ENCODE results near the gene DNAJB2.
A peak's percentile ranks its signal among the peaks of the same experiment; 100 is the strongest.
"Not testable (repeated sequence)": the region's sequence is repeated elsewhere in the genome, so short reads cannot be mapped to it uniquely, and the experiment has no call there.

DNAJB2 gene

DNA sequence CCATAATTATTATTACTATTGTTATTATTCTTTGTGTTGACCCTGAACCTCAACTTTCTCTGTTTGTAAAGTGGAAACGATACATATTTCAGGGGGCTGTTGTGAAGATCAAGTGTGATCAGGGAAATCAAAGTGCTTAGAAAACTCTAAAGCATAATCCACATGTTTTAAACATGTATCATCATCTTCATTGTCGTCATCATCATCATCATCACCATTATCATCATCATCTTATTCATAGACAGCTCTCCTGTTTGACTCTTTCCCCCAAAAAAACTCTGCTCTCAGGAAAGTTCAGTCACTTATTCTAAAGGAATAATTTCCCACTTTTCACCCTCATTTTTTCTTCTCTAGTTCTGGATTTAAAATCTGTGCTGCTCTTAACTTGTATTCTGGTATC is 25.1 kb downstream of the DNAJB2 start:
- H3K27ac ChIP-seq = no peak overlapping the region
- TF ChIP-seq, protein P1, sequence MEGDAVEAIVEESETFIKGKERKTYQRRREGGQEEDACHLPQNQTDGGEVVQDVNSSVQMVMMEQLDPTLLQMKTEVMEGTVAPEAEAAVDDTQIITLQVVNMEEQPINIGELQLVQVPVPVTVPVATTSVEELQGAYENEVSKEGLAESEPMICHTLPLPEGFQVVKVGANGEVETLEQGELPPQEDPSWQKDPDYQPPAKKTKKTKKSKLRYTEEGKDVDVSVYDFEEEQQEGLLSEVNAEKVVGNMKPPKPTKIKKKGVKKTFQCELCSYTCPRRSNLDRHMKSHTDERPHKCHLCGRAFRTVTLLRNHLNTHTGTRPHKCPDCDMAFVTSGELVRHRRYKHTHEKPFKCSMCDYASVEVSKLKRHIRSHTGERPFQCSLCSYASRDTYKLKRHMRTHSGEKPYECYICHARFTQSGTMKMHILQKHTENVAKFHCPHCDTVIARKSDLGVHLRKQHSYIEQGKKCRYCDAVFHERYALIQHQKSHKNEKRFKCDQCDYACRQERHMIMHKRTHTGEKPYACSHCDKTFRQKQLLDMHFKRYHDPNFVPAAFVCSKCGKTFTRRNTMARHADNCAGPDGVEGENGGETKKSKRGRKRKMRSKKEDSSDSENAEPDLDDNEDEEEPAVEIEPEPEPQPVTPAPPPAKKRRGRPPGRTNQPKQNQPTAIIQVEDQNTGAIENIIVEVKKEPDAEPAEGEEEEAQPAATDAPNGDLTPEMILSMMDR (IDR thresholded peaks at IDR 0.05) = no peak
- TF ChIP-seq ZFX (IDR thresholded peaks at IDR 0.05; ENCODE audit: borderline replicate concordance) = no peak

DNA sequence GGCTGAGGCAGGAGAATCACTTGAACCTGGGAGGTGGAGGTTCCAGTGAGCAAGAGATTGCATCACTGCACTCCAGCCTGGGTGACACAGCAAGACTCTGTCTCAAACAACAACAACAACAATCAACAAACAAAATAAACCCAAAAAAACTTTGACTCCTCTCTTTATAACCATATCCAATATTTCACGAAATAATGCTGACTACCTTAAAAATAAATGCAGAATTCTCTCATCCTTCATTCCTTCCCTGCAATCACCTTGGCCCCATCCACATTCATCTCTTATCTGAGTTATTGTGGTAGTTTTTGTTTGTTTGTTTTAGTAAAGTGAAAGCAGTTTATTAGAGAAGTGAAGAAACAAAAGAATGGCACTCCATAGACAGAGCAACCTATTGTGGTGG is 26.9 kb downstream of the DNAJB2 start:
- H3K27ac ChIP-seq = no peak overlapping the region
- TF ChIP-seq, protein P1 (IDR thresholded peaks at IDR 0.05) = no peak
- TF ChIP-seq ZFX (IDR thresholded peaks at IDR 0.05; ENCODE audit: borderline replicate concordance) = no peak

DNA sequence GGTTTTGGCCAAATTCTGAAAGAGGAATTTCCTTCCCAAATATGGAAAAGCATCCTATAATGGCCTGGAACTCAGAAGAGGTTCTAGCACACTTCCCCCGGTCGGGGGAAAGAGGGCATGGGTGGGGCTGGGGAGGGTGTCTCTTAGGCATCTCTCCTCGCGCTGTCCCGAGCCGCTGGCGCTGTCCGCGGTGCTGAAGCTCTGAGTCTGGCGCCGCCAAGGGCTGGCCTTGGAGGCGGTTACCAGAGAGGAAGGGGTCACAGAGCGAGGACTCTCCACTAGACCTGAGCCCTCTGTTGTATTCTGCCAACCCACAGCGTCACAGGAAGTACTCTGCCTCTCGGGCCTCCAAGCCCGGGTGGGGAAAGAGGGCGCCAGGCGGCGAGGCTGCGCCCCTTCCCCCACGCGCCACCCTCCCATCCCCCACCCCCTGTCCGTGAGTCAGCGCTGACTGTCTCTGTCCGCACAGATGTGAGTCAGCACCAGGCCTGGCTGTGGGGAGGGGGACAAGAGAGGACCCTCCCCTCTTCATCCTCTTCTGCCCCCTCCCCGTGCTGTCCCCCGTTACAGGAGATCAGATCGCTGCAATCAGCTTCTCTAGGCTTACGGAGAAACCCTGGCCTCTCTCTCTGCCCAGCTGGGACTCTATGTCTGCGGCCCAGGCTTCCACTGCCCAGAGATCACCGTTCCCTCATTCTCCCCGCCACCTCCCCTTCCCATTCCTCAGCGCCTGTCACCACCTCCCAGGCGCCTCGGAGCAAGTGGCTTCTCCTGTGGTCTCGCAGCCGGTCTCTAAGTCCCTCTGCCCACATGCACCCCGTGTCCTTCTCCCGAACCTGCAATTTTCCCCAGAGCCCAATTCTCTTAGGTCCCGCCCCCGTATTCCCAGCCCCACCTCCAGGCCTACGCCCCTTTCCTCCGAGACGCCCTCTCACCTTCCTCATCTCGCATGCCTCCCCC is 29.3 kb downstream of the DNAJB2 start:
- no peak overlapping the region for H3K27ac ChIP-seq
- TF ChIP-seq, protein P1 (IDR thresholded peaks at IDR 0.05) = peak; percentile 22
- no peak for TF ChIP-seq ZFX (IDR thresholded peaks at IDR 0.05; ENCODE audit: borderline replicate concordance)

DNA sequence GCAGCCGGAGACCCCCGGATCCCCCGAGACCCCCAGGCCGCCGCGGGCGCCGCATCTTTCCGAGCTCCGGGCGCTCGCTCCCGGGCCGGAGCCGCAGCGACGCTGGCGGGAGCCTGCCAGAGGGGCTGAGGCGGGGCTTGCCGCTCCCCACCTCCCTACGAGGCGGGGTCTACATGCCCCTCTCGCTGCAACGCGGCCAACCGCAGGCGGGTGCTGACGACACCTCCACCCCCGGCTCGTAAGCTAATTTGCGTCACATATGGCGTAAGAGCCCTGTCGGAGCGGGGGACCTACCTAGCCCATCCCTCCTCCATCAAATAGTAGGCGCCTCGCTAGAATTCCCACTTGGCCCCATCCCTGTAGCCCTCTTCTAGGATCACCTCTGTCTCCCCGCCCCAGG is 30.1 kb downstream of the DNAJB2 start, which contains the start of gene PTPRN:
Gene PTPRN, minus strand, starts transcription at position 124 of the 400 bp plus-strand sequence. Its CDS starts 69 bp downstream, at position 55.
- H3K27ac ChIP-seq = no peak within 1 kb of the TSS

DNA sequence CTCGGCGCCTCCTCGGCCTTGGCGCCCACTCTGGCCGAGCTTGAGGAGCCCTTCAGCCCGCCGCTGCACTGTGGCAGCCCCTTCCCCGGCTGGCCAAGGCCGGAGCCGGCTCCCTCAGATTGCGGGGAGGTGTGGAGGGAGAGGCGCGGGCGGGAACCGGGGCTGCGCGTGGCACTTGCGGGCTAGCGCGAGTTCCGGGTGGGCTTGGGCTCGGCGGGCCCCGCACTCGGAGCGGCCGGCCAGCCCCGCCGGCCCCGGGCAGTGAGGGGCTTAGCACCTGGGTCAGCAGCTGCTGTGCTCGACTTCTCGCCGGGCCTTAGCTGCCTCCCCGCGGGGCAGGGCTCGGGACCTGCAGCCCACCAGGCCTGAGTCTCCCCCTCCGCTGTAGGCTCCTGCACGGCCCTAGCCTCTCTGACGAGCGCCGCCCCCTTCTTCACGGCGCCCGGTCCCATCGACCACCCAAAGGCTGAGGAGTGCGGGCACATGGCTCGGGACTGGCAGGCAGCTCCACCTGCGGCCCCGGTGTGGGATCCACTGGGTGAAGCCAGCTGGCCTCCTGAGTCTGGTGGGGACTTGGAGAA is 33.6 kb downstream of the DNAJB2 start:
- H3K27ac ChIP-seq = not testable (repeated sequence)

More for the DNA sequence above, 30.1 kb downstream of the DNAJB2 start, which contains the start of gene PTPRN:
- TF ChIP-seq, protein P1 (IDR thresholded peaks at IDR 0.05) = no peak
- TF ChIP-seq ZFX (IDR thresholded peaks at IDR 0.05; ENCODE audit: borderline replicate concordance) = no peak

DNA sequence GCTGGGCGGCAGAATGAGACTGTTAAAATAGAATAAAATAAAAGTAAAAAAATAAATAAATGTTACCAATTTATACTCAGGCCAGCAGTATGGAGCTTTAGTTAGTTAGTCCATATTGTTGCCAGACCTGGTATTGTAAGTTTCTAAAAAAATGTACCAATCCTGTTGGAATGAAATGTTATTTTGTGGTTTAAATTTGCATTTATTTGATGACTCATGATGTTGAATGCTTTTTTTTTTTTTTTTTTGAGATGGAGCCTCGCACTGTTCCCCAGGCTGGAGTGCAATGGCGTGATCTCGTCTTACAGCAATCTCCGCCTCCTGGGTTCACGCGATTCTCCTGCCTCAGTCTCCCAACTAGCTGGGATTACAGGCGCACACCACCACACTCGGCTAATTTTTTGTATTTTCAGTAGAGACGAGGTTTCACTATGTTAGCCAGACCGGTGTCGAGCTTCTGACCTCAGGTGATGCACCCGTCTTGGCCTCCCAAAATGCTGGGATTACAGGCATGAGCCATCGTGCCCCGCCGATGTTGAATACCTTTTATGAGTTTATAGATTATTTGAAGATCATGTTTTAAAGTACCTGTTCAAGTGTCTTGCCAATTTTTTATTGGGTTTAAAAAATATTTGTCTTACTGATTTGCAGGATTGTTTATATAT is 35.8 kb downstream of the DNAJB2 start:
- no peak overlapping the region for H3K27ac ChIP-seq
- TF ChIP-seq ZFX (IDR thresholded peaks at IDR 0.05; ENCODE audit: borderline replicate concordance) = no peak

DNA sequence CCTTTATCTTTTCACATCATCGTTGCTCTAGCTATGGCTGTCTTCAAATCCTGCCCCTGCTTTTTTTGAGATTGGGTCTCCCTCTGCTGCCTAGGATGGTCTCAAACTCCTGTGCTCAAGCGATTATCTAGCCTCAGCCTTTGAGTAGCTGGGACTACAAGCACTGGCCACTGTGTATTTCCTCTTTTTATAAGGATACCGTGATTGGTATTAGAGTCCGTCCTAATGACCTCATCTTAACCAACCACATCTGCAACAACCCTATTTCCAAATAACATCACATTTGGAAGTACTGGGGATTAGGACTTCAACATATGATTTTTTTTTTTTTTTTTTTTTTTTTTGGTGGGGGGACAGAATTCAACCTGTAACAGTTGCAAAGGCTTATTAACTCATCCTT is 44.3 kb downstream of the DNAJB2 start:
- no peak overlapping the region for H3K27ac ChIP-seq
- TF ChIP-seq, protein P1 (IDR thresholded peaks at IDR 0.05) = no peak
- TF ChIP-seq ZFX (IDR thresholded peaks at IDR 0.05; ENCODE audit: borderline replicate concordance) = no peak

DNA sequence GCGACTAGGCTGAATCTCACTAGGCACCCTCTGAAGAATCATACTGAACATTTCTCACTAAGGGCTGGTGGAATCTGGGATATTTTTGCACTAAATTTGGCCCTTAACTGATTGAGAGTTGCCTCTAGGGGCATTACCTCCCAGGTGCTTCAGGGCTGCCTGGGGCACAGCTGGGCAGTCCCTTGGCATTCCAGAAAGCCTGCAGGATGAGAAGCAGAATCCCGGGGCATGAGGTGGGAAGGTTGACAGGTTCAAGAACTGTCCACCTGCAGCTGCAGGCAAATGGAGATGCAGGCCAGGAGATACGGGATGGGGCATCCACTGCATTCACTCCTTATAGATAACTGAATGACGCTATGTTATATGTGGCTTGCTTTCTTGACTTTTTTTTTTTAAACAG is 46.0 kb downstream of the DNAJB2 start:
- H3K27ac ChIP-seq = no peak overlapping the region
- TF ChIP-seq, protein P1 (IDR thresholded peaks at IDR 0.05) = no peak
- TF ChIP-seq ZFX (IDR thresholded peaks at IDR 0.05; ENCODE audit: borderline replicate concordance) = no peak
